ENCODE results near the gene CYSTM1. TPM values are rescaled to one million over a fixed set of nuclear protein-coding genes. Genes with fewer than 3 reads are reported as not detected.

Gene CYSTM1
- polyA plus RNA-seq, 4 donors: 63.4 to 82.0 (median 74.5) TPM

DNA sequence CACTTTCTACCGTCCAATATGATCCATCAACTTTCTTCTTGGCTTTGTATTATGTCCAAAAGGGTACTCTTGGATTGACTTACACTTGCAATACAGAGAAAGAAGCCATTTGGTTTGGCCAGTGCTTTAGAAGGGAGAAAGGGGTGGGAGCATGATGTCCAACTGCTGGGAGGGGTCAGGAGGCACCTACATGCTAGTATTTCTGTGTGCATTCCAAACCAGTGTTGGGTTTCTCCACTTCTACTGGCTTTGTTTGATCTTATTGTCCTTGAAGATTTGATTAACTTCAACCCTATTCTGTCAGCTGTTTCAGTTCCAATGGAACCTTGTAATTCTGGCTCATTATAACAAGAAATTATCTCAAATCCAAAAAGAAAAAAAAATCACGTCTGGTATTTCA lies 27.6 kb downstream of the CYSTM1 start:
- no peak for DNase-seq (ENCODE audit: low read depth in 4 of 4, low spot score in 2 of 4)

DNA sequence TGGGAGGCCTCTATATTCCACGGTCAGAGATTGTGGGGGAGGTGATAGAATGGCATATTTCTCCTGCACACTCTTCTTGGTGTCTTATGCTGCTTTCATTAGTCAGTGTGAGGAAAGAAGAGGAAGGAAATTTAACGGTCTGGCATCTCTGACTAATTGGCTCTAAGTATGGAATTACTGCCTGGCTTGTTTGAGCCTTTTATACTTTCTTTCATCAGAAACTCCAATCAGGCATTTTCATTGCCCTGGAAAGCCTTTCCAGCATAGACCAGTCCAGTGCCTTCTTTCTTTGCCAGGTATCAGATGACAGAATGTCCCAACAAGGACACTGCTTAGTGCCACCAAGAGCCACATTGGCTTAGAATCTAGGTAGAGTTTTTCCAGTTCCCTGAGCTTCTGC lies 30.2 kb downstream of the CYSTM1 start:
- no peak for DNase-seq (ENCODE audit: low read depth in 4 of 4, low spot score in 2 of 4)

GRCh38 chr5:140205952-140206351 lies 31.0 kb downstream of the CYSTM1 start:
- DNase-seq (ENCODE audit: low read depth in 4 of 4, low spot score in 2 of 4): no peak

DNA sequence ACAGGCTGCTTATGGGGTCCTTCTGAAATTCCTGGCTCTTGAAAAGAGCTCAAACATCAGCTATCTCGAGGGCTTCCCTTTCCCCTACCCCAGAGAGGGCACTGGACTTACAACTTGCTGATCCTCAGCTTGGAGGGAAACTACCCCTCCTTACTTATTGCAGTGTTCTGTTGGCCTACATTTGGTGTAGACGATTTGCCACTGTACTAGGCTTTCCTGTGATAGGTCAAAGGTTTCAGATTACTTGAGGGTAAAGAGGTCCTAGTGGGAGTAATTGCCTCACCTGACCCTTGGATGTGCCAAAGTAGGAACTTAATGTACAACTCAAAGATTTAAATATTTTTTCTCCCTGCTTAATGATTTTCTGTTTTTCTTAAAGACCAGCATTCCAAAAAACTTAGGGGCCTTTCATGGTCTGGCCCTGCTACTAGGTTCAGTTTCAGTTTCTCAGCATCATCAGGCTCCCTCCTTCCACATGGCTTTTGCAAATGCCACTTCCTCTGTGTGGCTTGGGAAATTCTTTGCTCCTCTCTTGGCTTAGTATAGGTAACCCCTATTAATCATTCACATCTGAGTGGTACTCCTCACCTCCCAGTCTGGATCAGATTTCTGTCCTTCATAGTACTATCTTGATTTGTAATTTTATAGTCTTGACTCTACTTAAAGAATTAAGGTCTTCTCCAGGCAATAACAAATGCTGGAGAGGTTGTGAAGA lies 32.4 kb downstream of the CYSTM1 start:
- DNase-seq (ENCODE audit: low read depth in 4 of 4, low spot score in 2 of 4): no peak

DNA sequence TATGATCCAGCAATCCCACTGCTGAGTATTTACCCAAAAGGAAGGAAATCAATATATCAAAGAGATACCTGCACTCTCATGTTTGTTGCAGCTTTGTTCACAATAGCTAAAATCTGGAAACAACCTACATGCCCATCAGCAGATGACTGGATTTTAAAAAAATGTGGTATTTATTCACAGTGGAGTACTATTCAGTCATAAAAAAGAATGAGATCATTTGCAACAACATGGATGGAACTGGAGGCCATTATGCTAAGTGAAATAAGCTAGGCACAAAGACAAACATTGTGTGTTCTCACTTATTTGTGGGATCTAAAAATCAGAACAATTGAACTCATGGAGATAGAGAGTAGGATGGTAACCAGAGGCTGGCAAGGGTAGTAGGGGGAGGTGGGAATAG lies 33.1 kb downstream of the CYSTM1 start:
- no peak for DNase-seq (ENCODE audit: low read depth in 4 of 4, low spot score in 2 of 4)

- no peak for DNase-seq (ENCODE audit: low read depth in 4 of 4, low spot score in 2 of 4)
Observed at GRCh38 chr5:140213370-140213983, 38.5 kb downstream of the CYSTM1 start.

DNA sequence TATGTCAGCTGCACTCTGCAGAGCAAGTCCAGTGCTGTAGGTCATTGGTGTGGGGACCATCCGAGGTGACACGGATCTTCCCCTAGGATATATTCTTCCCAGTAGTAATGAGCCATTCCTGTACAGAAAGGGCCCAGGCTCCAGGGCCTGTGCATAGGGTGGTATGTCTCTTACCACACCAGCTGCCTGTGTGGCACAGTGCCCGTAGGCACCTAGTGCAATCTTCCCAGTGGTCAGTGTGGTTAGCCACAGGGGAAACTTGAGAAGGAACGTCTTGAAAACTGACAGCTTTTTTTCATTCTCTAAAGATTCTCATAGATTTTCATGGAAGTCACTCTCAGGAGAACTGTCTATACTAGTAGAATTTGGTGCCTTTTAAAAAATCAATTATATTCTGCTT lies 39.8 kb downstream of the CYSTM1 start:
- no peak for DNase-seq (ENCODE audit: low read depth in 4 of 4, low spot score in 2 of 4)

DNA sequence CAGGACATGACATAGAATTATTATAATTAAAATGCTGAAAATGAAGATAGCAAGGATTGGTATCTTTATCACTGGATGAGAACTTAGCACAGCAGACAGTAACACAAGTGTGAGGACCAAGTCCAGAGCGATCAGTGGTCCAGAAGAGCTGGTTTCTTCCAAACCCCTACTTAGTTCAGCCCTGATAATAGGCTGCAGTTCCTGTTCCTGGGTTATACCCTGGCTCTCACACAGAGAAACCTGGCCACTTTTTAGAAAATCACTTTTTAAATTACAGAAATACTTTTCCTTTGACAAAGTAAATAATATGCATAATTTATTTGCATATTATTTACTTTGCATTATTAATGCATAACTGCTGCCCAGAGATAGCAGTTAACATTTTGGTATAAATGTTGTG lies 40.3 kb downstream of the CYSTM1 start:
- no peak for DNase-seq (ENCODE audit: low read depth in 4 of 4, low spot score in 2 of 4)

DNA sequence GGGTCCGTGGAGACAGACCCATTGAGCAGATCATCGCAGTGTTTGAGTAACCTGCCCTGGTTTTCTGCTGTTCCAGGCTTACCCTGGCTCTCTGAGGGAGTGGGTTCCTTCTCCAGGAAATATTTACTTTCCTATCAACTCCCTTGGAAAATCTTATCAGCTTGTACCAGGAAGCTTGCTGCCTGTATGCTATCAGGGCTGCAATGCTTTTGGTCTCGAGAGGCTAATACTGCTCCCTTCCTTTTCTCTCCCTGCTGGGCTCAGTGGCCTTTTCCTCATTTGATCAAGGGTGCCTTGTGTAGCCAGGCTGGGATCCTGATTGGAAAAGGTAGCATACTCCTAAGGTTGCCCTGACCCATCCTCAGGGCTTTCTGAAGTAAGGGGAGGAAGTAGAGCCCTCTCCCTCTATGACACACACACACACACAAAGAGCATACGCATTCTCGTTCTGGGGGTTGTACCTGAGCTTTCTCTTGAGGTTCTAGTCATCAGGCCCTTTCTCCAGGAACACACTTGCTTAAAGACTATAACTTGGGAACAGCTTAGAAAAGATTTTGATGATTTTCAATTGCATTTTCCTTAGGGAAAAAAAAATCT lies 41.6 kb downstream of the CYSTM1 start:
- DNase-seq (ENCODE audit: low read depth in 4 of 4, low spot score in 2 of 4): no peak

DNA sequence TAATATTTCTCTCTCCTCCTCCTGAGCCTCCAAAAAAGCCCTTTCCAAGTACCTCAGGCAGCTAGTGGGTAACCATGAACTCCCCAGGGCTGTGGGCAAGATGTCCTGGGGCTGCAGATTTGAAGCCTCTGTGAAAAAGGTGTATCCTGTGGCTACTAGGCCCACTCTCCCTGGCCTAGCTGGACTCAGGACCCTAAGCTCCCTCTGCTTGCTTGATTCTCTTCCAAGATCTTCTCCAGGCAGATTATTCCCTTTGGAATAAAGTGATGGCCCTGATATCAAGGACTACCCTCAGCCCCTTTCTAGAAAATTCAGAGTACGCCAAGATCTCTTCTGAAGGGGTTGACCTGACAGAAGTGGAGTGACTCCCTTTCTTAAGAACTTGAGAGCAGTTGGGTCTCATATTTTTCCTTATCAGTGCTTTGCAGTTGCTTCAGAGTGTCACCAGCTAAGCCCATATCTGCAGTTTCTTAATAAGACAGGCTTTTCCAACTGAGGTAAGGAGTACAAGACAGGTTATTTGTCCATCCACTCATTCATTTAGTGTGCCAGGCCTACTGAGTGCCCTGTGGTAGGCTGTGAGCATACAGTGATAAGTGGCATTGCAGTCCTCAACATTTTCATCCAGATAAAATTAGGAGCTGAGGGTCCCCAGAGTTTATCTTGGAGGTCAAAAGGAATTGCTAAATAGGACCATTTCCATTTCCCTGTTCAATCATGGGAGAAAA lies 42.5 kb downstream of the CYSTM1 start:
- DNase-seq (ENCODE audit: low read depth in 4 of 4, low spot score in 2 of 4): no peak

GRCh38 chr5:140219068-140219991 lies 44.3 kb downstream of the CYSTM1 start:
- DNase-seq (ENCODE audit: low read depth in 4 of 4, low spot score in 2 of 4): no peak

DNA sequence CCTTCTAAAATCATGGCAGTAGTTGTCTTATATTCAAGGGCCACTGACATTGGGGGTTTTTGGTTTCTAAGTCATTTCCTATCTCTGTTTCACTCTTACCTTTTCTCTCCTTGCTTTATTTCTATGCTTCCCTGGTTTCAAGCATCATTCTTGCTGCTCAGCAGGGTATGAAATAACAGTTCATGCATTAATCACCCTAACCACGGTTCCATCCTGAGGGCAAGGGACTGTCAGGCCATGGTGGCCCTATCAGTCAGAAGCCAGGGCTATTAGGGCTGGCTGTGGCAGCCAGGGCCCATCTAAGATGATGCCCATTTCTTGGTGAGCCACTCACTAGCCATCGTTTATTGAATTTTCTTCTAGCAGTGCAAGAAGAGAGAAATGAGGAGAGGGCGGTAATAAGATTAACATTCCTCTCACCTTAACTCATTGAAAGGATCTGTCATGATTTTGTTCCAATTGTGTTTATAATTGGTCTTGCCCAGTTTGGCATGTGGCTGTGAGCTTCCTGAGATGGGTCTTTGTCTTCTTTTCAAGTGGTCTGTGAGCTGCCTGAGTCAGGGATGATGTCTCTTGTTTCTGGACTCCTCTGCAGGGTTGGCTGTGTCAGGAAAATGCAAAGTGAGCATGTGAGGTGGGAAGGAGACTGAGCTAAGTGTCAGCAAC lies 45.2 kb downstream of the CYSTM1 start:
- no peak for DNase-seq (ENCODE audit: low read depth in 4 of 4, low spot score in 2 of 4)

DNA sequence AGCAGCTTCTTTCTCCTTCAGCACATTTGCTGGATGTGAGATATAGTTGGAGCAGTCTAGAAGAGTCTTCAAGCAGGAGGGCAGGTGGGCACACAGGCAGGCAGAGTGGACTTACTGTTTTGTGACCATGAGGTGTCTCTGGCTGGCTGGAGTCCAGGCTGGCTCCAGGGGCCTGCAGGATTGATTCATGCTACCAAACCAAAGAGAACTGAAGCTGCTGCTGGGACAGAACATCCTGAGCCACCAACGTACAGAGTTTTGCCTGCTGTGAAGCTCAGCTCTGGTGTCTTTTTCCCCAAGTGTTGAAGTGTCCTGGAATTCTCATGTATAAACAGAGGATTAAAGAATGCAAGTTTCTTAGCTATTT lies 45.7 kb downstream of the CYSTM1 start:
- DNase-seq (ENCODE audit: low read depth in 4 of 4, low spot score in 2 of 4): no peak

DNA sequence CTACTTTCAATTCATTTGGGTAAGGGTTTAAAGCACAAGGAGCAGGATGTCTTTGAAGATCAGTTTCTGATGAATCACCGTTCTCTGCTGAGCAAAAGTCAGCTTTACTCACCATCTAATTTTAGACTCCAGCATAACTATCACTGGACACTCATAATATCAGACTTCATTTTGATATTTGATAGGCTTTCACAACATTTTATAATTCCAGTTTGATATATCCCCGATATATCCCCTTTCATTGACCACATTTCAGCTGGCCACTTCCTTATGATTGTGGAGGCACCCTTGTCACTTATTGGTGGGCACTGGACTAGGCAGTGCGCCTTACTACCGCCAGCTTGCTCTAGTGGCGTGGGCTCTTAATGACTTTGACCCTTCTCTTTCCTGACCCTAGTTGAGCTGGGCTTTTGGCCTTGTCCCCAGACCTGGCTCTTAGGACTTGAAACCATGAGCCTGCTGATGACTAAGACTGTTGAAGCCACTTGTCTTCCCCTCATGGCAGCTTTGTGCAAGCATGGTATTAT lies 46.8 kb downstream of the CYSTM1 start:
- no peak for DNase-seq (ENCODE audit: low read depth in 4 of 4, low spot score in 2 of 4)

DNA sequence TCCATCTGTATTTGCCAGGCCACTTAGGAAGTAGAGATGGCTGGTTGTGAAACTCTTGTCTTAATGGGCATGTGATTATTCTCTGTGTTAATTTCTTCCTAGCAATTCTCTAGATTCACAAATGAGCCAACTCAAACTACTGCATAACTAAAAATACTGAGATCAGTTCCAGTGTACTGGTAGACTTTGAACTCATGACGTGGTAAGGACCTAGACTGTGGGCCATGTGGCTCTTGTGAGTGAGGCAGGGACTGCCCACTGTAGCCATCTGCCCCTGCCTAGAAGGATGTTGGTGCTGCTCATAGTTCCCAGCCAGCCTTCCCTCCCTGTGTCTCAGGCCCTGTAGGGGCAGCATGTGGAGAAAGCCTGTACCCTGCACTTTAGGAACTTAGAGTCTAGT lies 47.4 kb downstream of the CYSTM1 start:
- DNase-seq (ENCODE audit: low read depth in 4 of 4, low spot score in 2 of 4): no peak

- DNase-seq (ENCODE audit: low read depth in 4 of 4, low spot score in 2 of 4): no peak
Observed at GRCh38 chr5:140223567-140223966, 48.6 kb downstream of the CYSTM1 start.

DNA sequence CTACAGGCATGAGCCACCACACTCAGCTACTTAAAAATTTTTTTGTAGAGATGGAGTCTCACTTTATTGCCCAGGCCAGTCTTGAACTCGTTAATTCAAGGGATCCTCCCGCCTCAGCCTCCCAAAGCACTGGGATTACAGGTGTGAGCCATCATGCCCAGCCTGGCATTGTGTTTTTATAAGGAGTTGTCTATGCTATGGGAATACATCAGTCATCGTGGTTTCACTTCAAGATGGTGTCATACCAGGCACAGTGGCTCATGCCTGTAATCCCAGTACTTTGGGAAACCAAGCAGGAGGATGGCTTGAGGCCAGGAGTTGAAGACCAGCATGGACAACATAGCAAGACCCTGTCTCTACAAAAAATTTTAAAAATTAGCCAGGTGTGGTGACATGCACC lies 49.7 kb downstream of the CYSTM1 start:
- DNase-seq (ENCODE audit: low read depth in 4 of 4, low spot score in 2 of 4): no peak

GRCh38 chr5:140225396-140225795 lies 50.4 kb downstream of the CYSTM1 start:
- no peak for DNase-seq (ENCODE audit: low read depth in 4 of 4, low spot score in 2 of 4)

- no peak for DNase-seq (ENCODE audit: low read depth in 4 of 4, low spot score in 2 of 4)
Observed at GRCh38 chr5:140227046-140227445, 52.1 kb downstream of the CYSTM1 start.

- no peak for DNase-seq (ENCODE audit: low read depth in 4 of 4, low spot score in 2 of 4)
Observed at GRCh38 chr5:140228364-140228837, 53.4 kb downstream of the CYSTM1 start.
